ENCODE results near the gene EEFSEC. TPM values are rescaled to one million over a fixed set of nuclear protein-coding genes. Genes with fewer than 3 reads are reported as not detected.

Gene EEFSEC
- total RNA-seq, 1 experiment from 2014 or later = 21.3 TPM

DNA sequence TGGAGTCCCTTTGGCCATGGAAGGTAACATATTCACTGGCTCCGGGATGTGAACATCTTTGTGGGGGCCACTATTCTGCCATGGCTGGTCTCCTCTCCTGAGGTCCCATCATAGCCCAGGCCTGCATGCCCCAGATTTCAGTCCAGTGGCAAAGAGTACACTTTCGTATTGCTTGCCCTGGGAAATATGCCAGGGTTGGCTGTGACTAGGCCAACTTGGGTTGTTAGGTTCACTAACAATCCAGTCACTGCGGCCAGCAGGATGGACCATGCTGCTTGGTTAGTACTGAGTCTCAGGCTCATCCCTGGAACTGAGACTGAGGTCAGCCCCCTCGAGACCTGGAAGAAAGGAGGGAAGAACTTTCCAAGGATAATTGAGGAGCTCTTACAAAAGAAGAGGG, 9.8 kb upstream of the EEFSEC start:
- H3K4me3 ChIP-seq = no peak overlapping the region
- no peak overlapping the region for H2AFZ ChIP-seq
- no peaks in the 10 kb centered on the region for H3K9me2 ChIP-seq (ENCODE audit: insufficient read depth)
- H3K27me3 ChIP-seq (ENCODE audit: insufficient read depth, low read depth) = no peaks in the 10 kb centered on the region
- intact Hi-C loops (cut with micrococcal nuclease; ENCODE audit: unreplicated experiment) = no loop called here
- no TSS peak for BruUV-seq (replicated peaks)
- no peaks in the 10 kb centered on the region for H3K36me3 ChIP-seq (ENCODE audit: low read depth)
- no peaks in the 10 kb centered on the region for H3K79me2 ChIP-seq (ENCODE audit: low read depth)
- 0 out of 2 replicates have a peak, but pooled peaks cover 4% of the 10 kb centered on the region for H3F3A ChIP-seq (ENCODE audit: insufficient read depth, low read depth)
- no peaks in the 10 kb centered on the region for H3K9me3 ChIP-seq (ENCODE audit: insufficient read depth, low read depth)
- no peak for DNase-seq
- no peak overlapping the region for H3K4me2 ChIP-seq
- POLR2A ChIA-PET (ENCODE audit: unreplicated experiment) = no interaction called here
- CTCF ChIA-PET = interaction anchor here (1.0 kb wide), 1 partner anchor 612 kb away, joined by 4 read pairs; no protein-coding TSS in a partner anchor
- no peaks in the 10 kb centered on the region for H3K4me1 ChIP-seq (replicated peaks; ENCODE audit: insufficient read depth)
- H3K27ac ChIP-seq = no peak overlapping the region
- no peaks in the 10 kb centered on the region for H4K20me1 ChIP-seq (ENCODE audit: insufficient read depth)
- TF ChIP-seq, protein P1, sequence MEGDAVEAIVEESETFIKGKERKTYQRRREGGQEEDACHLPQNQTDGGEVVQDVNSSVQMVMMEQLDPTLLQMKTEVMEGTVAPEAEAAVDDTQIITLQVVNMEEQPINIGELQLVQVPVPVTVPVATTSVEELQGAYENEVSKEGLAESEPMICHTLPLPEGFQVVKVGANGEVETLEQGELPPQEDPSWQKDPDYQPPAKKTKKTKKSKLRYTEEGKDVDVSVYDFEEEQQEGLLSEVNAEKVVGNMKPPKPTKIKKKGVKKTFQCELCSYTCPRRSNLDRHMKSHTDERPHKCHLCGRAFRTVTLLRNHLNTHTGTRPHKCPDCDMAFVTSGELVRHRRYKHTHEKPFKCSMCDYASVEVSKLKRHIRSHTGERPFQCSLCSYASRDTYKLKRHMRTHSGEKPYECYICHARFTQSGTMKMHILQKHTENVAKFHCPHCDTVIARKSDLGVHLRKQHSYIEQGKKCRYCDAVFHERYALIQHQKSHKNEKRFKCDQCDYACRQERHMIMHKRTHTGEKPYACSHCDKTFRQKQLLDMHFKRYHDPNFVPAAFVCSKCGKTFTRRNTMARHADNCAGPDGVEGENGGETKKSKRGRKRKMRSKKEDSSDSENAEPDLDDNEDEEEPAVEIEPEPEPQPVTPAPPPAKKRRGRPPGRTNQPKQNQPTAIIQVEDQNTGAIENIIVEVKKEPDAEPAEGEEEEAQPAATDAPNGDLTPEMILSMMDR (conservative IDR thresholded peaks at IDR 0.05) = no peak

DNA sequence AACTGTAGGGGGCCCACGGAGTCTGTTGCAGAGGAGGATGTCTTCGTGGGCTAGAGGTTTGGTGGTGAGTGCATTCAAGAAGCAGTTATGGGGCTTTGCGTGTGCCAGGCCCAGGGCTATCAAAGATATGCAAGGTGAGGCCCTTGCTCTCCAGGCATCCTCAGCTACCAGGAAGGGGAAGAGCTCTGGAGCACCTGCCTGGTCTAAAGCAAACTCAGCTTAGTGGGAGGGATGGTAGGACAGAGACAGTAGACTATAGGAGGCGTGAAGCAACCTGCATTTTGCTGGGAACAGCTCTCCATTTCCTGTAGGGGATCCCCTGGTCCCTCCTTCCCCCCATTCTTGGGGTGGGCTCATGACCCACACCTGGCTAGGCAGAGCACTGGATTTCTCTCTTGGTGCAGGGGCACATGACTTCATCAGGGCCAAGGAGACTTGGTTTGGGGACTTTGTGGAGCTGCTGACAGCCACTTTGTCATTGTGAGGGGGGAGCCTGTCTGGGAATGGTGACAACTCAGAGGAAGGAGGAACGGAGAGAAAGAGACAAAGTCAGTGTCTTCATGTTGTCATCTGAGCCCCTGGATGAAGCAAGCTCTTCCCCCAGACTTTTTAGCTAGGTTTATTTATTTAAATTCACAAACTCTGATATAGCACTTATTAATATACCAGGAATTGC, 8.6 kb upstream of the EEFSEC start:
- H3K4me3 ChIP-seq = no peak overlapping the region
- no TSS peak for BruUV-seq (replicated peaks)
- H4K20me1 ChIP-seq (ENCODE audit: insufficient read depth) = no peaks in the 10 kb centered on the region
- no peaks in the 10 kb centered on the region for H3K27me3 ChIP-seq (ENCODE audit: insufficient read depth, low read depth)
- no peaks in the 10 kb centered on the region for H3K9me3 ChIP-seq (ENCODE audit: insufficient read depth, low read depth)
- H2AFZ ChIP-seq = no peak overlapping the region
- H3K36me3 ChIP-seq (ENCODE audit: low read depth) = no peaks in the 10 kb centered on the region
- TF ChIP-seq, protein P1 (conservative IDR thresholded peaks at IDR 0.05) = no peak
- TF ChIP-seq EZH2 (IDR thresholded peaks at IDR 0.05; ENCODE audit: low read depth) = no peak
- DNase-seq = no peak
- no peaks in the 10 kb centered on the region for H3K4me1 ChIP-seq (replicated peaks; ENCODE audit: insufficient read depth)
- H3F3A ChIP-seq (ENCODE audit: insufficient read depth, low read depth) = 0 out of 2 replicates have a peak, but pooled peaks cover 4% of the 10 kb centered on the region
- ChIA-PET CTCF (no interaction called here), POLR2A (ENCODE audit: unreplicated experiment) (no interaction called here)
- intact Hi-C loops (cut with micrococcal nuclease; ENCODE audit: unreplicated experiment) = no loop called here
- no peak overlapping the region for H3K4me2 ChIP-seq
- no peak overlapping the region for H3K27ac ChIP-seq
- no peaks in the 10 kb centered on the region for H3K79me2 ChIP-seq (ENCODE audit: low read depth)
- H3K9me2 ChIP-seq (ENCODE audit: insufficient read depth) = no peaks in the 10 kb centered on the region

DNA sequence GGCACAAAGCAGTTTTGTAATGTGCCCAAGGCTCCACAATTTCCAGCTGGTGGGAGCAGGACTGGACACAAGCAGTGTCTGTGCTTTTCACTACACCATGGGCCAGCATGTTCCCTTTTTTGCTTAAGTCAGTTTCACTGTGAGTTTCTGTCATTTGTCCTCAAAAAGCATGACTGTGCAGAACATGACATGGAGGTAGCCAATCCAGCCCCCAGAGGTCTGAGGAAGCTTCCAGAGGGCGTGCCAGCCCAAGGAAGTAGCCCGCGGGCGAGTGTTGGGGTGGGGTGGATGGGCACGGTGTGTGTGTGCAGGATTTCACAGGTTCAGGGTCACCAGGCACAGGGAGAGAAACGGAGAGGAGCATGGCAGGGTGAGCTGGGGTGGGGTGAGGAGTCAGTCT, 8.0 kb upstream of the EEFSEC start:
- H3K36me3 ChIP-seq (ENCODE audit: low read depth) = no peaks in the 10 kb centered on the region
- ChIA-PET POLR2A (ENCODE audit: unreplicated experiment) (no interaction called here), CTCF (no interaction called here)
- intact Hi-C loops (cut with micrococcal nuclease; ENCODE audit: unreplicated experiment) = no loop called here
- H3K79me2 ChIP-seq (ENCODE audit: low read depth) = no peaks in the 10 kb centered on the region
- no peaks in the 10 kb centered on the region for H3K9me3 ChIP-seq (ENCODE audit: insufficient read depth, low read depth)
- H3K4me3 ChIP-seq = no peak overlapping the region
- H2AFZ ChIP-seq = no peak overlapping the region
- no peaks in the 10 kb centered on the region for H3K9me2 ChIP-seq (ENCODE audit: insufficient read depth)
- no peak for DNase-seq
- H3K27ac ChIP-seq = no peak overlapping the region
- no peak overlapping the region for H3K4me2 ChIP-seq
- no peaks in the 10 kb centered on the region for H4K20me1 ChIP-seq (ENCODE audit: insufficient read depth)
- 0 out of 2 replicates have a peak, but pooled peaks cover 4% of the 10 kb centered on the region for H3F3A ChIP-seq (ENCODE audit: insufficient read depth, low read depth)
- no peaks in the 10 kb centered on the region for H3K27me3 ChIP-seq (ENCODE audit: insufficient read depth, low read depth)
- H3K4me1 ChIP-seq (replicated peaks; ENCODE audit: insufficient read depth) = no peaks in the 10 kb centered on the region
- TF ChIP-seq, protein P1 (conservative IDR thresholded peaks at IDR 0.05) = no peak
- no TSS peak for BruUV-seq (replicated peaks)
